GM19099 (cell line): ENCODE results near the gene STK11.

Experiments used
- POLR2A ChIP-seq: IDR thresholded peaks from 3 replicates; pipeline ENCODE4 v1.6.1; 2011; ENCODE audit warnings: low read depth; ENCODE audit not compliant: insufficient read length; ENCODE audit errors: extremely low read depth

The STK11 gene

DNA sequence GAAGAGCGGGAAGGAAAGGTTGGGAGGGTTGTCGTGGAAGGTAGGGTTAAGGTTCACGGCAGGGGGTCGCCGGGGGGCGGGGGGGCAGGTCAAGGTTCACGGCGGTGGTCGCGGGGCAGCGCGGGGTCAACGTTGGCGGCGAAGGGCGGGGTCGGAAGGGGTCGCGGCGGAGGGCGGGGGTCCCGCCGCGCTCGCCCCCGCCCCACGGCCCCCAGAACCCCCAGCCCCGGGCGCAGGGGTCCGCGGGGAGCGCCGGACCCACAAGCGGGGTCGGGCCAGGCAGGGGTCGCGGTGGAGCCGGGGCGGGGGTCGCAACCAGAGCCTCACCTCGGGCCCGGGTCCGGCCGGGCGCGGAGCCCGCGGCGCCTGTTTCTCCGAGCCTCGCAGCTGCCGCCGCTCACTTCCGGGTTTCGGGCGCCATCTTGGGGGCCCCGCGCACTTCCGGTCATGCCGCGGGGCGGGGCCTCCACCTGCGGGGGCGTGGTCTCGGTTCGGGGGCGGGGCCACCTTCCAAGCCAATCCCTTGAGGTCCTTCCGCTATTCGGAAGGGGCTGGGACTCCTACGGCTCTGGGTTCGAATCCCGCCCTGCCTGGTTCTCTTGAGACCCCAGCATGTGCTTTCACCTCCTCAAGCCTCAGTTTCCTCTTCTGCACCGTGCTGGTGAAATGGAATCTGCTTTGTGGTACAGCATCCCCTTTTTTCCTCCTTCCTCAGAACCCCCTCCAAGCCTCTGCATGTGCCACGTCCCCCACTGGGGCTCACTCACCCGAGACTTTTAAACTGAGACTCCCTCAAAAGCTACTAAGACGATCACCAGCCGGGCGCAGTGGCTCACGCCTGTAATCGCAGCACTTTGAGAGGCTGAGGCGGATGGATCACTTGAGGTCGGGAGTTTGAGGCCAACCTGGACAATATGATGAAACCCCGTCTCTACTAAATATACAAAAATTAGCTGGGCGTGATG, 31.5 kb upstream of the STK11 start, which contains the start of gene SBNO2:
Gene SBNO2, minus strand, starts transcription at position 424 of the 965 bp plus-strand sequence. CDS start 19,992 bp downstream, outside the sequence.
- TF ChIP-seq POLR2A: peak; percentile 97

GRCh38 chr19:1177322-1178114, 28.1 kb upstream of the STK11 start:
- no peak for TF ChIP-seq POLR2A

GRCh38 chr19:1181606-1182005, 24.0 kb upstream of the STK11 start:
- no peak for TF ChIP-seq POLR2A

DNA sequence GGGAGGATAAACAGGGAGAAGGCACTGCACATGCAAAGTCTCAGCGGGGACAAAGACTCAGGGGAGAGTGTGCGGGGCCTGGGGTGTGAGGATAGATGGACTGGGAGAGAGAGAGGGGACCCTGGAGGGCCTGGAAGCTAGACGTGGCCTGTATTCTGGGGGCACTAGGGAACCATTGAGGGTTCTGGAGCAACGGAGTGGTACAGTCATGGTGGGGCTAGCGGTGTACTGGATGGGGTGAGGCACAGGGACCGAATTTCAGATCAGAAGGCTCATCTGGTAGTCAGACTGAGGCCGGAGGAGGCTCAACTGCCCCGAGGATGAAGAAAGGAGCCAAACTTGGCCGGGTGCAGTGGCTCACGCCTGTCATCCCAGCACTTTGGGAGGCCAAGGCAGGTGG, 23.5 kb upstream of the STK11 start:
- TF ChIP-seq POLR2A: no peak

DNA sequence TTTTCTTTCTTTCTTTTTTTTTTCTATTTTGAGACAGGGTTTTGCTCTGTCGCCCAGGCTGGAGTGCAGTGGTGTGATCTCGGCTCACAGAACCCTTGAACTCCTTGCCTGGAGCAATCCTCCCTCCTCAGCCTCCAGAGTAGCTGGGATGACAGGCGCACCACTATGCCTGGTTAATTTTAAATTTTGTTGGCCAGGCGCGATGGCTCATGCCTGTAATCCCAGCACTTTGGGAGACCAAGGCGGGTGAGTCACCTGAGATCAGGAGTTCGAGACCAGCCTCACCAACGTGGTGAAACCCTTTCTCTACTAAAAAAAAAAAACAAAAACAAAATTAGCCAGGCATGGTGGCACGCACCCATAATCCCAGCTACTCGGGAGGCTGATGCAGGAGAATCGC, 22.9 kb upstream of the STK11 start:
- TF ChIP-seq POLR2A: no peak

DNA sequence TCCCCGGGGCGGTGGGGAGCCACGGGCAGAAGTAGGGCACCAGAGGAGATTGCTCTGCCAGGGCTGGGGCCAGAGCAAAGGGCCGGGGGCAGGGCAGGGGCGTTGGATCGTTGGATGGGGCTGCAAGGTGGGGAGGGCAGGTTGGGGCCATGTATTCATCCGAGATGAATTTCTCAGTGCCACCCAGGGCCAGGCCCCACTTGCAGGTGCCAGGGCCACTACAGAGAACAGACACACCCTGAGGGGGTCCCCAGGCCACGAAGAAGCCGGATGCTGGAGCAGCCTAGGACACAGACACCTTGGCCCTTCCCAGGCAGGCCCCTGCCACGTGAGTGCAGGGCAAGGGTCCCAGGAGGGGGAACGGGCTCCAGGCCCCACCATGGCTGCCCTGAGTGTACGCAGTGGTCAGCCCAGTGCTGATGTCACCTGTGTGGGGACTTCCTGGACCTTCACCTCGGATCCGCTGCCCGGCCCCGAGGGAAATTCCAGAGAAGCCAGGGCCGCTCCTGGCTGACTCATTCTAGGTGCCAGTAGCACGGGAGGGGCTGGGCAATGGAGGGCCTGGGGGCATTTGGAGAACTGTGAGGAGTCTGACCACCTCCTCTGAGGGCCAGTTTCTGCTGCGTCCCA, 21.9 kb upstream of the STK11 start:
- TF ChIP-seq POLR2A: peak; percentile 18

- no peak for TF ChIP-seq POLR2A
These were observed 16.2 kb upstream of the STK11 start for GRCh38 chr19:1189419-1189818.

DNA sequence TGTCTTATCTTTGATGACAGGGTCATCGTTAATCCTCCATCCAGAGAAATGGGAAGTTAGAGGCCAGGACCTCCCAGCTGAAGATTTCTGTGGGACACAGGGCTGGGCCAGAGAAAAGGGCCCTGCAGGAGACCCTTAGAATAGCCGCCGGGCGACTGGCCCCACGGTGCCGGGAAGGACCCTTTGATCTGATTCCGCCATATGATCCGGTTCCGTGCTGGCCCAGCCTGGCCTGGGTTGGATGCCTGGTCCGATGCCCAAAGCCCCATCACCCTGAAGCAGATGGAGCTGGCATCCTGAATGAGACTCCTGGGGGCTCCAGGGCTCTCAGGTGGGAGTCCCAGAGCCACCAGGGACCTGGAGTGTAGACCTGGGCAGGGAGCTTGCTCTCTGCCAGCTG, 6.0 kb upstream of the STK11 start:
- no peak for TF ChIP-seq POLR2A

- no peak for TF ChIP-seq POLR2A
These were observed 729 bp downstream of the STK11 start for GRCh38 chr19:1206150-1206863.

GRCh38 chr19:1206864-1207450, 1.4 kb downstream of the STK11 start:
- no peak for TF ChIP-seq POLR2A

DNA sequence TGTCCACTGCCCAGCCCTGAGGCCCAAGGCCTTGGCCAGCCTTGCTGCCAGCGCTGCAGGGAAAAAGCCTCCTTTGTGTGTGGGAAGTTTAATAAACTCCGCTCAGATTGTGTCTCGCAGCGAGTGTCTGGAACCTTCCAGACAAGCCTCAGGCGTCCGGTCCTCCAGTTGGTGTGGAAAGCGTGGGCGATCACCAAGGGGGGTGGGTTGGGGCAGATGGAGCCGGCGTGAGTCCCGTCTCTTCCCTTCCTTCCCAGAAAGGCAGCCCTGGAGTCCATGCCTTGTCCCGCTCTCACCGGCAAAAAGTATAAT, 4.6 kb downstream of the STK11 start:
- no peak for TF ChIP-seq POLR2A

DNA sequence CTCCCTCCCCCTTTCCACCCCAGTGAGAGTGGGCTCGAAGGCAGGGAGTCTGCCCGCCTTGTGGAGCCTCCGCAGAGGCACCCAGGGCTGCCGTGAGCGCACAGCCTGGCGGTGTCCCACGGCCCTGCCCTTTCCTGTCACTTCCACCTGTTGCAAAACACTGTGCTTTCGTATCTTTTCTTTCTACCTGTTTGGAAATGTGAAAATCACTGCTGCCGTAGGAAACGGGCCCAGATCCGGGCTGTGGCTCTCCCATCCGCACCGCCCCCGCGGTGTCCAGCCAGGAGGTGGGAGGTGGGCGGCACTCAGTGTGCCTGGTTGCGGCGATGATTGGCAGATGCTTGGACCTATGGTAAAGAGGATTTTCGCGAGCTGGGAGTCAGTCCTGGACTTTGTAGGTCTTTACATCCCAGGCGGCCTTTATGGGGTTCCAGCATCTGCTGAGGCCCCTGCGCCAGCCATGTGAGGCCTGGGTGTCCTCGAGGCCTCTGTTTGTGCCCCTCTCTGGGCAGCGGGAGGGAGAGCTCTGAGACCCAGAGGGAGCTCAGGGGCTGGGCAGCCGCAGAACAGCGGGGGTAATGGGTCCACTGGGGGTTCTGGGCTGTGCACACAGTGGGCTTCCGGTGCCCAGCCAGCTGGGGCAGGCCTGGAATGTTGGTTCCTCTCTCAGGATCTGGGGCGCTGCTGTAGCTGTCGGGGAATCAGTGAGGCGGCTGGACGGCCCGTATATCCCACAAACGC, 6.1 kb downstream of the STK11 start:
- no peak for TF ChIP-seq POLR2A

- peak; percentile 20 for TF ChIP-seq POLR2A
These were observed 8.1 kb downstream of the STK11 start for GRCh38 chr19:1213391-1214286.

DNA sequence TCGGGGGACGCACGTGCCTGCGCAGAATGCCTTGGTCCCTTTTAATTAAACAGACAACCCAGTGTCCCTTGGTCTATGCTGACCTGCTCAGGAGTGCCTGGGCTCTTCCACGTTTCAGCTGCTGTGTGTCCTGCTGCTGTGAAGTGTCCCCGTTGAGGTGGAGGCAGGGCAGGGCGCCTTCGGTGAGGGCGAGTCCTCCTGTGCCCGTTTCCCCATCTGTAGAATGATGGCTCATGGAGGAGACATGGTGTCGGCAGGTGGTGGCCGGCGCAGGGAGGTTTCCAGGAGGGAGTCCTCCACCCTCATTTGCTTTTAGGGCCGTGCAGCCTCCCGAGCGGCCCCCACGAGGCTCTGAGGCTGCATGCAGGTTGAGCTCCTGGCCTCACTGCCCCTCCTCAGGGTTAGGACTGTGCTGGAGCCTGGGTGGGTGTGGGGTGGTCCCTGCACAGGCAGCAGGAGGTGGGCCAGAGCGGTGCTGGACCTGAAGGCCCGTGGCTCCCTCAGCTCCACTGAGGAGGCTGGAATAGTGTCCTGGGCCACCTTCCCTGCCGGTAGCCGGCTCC, 8.8 kb downstream of the STK11 start:
- TF ChIP-seq POLR2A: no peak
